Measurements from ENCODE around the gene MYCBP2. TPM values are rescaled to one million over a fixed set of nuclear protein-coding genes. Genes with fewer than 3 reads are reported as not detected.

The MYCBP2 gene
- total RNA-seq, 1 donor from 2014 or later: 91.6 TPM

DNA sequence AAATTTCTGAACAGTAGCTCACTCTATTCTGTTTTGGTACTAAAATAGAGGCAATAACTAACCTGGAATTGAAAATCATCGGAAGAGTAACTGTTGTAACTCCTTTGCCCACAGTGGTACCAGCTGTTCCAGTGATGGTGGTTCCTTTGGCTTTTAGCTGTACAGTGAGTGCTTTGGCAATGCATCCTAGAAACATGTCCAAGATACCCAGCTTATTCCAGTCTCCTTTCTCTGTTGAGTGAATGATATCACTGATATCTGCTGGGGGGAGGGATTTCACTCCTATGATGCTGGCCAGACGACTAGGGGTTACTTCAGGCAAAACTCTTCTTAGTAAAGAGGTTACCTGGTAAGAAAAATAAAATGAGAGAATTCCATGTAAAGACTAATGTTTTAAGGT, 259.4 kb downstream of the MYCBP2 start:
- intact Hi-C loops (cut with DNase I): no loop called here
- Histone ChIP-seq H3K9me3 (no peaks in the 10 kb centered on the region), H3K27me3 (ENCODE audit: low read depth) (no peaks in the 10 kb centered on the region), H3K27ac (no peak overlapping the region), H3K4me1 (peaks cover 8% of the 10 kb centered on the region), H3K4me3 (no peak overlapping the region), H3K36me3 (peaks cover 77% of the 10 kb centered on the region)
- ATAC-seq (no peak), DNase-seq (no peak)
- TF ChIP-seq, protein P1, sequence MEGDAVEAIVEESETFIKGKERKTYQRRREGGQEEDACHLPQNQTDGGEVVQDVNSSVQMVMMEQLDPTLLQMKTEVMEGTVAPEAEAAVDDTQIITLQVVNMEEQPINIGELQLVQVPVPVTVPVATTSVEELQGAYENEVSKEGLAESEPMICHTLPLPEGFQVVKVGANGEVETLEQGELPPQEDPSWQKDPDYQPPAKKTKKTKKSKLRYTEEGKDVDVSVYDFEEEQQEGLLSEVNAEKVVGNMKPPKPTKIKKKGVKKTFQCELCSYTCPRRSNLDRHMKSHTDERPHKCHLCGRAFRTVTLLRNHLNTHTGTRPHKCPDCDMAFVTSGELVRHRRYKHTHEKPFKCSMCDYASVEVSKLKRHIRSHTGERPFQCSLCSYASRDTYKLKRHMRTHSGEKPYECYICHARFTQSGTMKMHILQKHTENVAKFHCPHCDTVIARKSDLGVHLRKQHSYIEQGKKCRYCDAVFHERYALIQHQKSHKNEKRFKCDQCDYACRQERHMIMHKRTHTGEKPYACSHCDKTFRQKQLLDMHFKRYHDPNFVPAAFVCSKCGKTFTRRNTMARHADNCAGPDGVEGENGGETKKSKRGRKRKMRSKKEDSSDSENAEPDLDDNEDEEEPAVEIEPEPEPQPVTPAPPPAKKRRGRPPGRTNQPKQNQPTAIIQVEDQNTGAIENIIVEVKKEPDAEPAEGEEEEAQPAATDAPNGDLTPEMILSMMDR (IDR thresholded peaks at IDR 0.05): no peak

DNA sequence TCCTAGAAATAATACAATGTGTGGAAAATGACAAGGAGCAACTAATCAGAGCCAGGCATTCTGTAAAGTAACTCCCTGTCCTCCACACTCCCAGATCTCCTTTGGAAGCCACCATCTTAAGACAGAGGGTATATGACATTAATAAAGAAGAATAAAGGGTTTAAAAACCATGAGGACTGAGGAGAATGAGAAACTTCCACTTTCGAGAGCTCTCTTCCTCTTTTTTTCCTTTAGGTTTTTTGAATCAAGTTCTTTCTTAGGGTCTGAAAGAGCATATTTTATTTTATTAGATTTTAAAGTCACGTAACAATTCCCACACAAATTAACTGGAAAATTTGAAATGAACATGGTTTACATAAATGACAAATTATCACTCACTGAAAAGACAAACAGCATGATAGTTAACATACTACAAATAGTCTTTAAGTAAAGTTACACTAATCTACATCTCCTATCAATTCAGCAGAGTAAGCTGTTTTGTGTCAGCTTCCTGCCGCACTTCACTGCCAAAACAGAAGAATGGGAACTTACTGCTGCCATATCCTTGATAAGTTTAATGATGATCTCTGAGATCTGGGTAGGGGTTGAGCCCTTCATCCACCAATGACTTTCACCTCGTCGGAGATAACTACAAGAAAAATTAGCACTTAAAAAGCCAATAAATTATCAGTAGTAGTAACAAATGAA, 261.3 kb downstream of the MYCBP2 start:
- H3K36me3 ChIP-seq: peaks cover 95% of the 10 kb centered on the region
- no peak for DNase-seq
- intact Hi-C loops (cut with DNase I): no loop called here
- H3K9me3 ChIP-seq: no peaks in the 10 kb centered on the region
- peaks cover 8% of the 10 kb centered on the region for H3K4me1 ChIP-seq
- H3K27ac ChIP-seq: peak overlapping the region; percentile 38
- no peak for ATAC-seq
- TF ChIP-seq, protein P1 (IDR thresholded peaks at IDR 0.05): no peak
- no peak overlapping the region for H3K4me3 ChIP-seq
- H3K27me3 ChIP-seq (ENCODE audit: low read depth): no peaks in the 10 kb centered on the region

DNA sequence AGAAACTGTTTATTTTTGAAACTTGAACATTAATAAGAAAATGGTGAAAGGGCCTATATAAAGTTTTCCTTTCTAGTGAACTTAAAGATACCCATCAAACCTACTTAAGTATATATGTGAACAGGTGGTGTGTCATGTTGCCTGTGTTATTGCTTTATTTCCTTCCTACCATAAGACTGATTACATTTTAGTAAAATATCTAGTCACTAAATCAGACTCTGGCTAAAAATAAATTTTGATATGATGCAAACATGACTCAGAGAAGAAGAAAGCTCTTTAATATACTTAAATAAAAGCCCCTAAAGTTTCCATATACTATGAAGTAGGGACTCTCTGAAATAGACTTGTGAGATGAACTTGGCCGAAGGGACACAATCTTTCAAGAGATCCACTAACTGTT, 264.8 kb downstream of the MYCBP2 start:
- Histone ChIP-seq H3K36me3 (peaks cover 95% of the 10 kb centered on the region), H3K27me3 (ENCODE audit: low read depth) (no peaks in the 10 kb centered on the region), H3K9me3 (no peaks in the 10 kb centered on the region), H3K27ac (no peak overlapping the region), H3K4me1 (peaks cover 8% of the 10 kb centered on the region), H3K4me3 (no peak overlapping the region)
- DNase-seq (no peak), ATAC-seq (no peak)
- intact Hi-C loops (cut with DNase I): no loop called here
- TF ChIP-seq, protein P1 (IDR thresholded peaks at IDR 0.05): no peak

DNA sequence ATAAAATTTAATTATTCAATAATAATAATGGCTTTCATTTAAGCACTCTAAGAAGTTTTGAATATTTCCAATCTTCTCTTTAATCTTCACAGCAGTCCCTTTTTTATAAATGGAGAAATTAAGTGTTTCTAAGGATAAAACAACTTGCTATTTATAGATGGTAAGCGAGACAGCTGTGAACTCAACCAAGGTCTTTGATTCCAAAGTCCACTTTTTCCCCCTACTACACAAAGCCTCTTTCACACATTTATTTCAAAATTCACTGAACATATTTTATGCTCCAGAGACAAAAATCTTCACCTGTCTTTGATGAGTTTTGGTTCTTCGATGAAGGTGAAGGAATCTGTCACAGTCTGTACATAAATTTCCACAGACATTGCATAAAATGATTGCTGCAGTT, 265.5 kb downstream of the MYCBP2 start:
- intact Hi-C loops (cut with DNase I): no loop called here
- no peak overlapping the region for H3K4me3 ChIP-seq
- no peaks in the 10 kb centered on the region for H3K9me3 ChIP-seq
- peaks cover 6% of the 10 kb centered on the region for H3K4me1 ChIP-seq
- DNase-seq (no peak), ATAC-seq (no peak)
- H3K36me3 ChIP-seq: peaks cover 94% of the 10 kb centered on the region
- H3K27me3 ChIP-seq (ENCODE audit: low read depth): no peaks in the 10 kb centered on the region
- H3K27ac ChIP-seq: no peak overlapping the region
- TF ChIP-seq, protein P1 (IDR thresholded peaks at IDR 0.05): no peak

DNA sequence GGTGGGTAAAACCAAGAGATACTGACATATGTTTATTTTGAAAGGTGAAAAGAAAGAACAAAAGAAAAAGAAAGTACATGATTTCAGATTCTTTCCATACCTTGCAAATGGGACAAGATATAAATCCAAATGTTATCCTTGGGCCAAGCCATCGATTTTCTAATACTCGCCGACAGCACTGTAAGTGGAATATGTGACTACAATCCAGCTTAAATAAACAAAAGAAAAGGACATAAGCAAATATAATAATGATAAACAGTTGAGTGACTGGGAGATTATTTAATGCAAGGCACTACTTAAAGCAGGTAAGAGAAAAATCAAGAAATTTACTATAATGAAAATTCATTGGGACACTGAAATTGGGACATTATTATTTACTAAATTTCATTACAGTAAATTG, 270.0 kb downstream of the MYCBP2 start:
- ATAC-seq (no peak), DNase-seq (no peak)
- no peaks in the 10 kb centered on the region for H3K4me1 ChIP-seq
- H3K4me3 ChIP-seq: no peak overlapping the region
- intact Hi-C loops (cut with DNase I): no loop called here
- peaks cover 95% of the 10 kb centered on the region for H3K36me3 ChIP-seq
- no peak overlapping the region for H3K27ac ChIP-seq
- H3K27me3 ChIP-seq (ENCODE audit: low read depth): no peaks in the 10 kb centered on the region
- H3K9me3 ChIP-seq: no peaks in the 10 kb centered on the region
- TF ChIP-seq, protein P1 (IDR thresholded peaks at IDR 0.05): no peak
